HEK293T (cell line): ENCODE data around the gene HIF3A.
"Not testable (repeated sequence)": the region's sequence is repeated elsewhere in the genome, so short reads cannot be mapped to it uniquely, and the experiment has no call there.

Experiments used
- ELF4 ChIP-seq: fragments of 450-650 bp; IDR thresholded peaks from 2 replicates; pipeline ENCODE4 v1.6.1; 2017; ENCODE audit warnings: antibody characterized with exemption
- FOXA1 ChIP-seq: fragments of 450-650 bp; IDR thresholded peaks from 2 replicates; pipeline ENCODE4 v1.6.1; 2016; ENCODE audit warnings: mild to moderate bottlenecking
- FOXK2 ChIP-seq: fragments of 450-650 bp; IDR thresholded peaks from 2 replicates; pipeline ENCODE4 v1.6.1; 2016; ENCODE audit warnings: mild to moderate bottlenecking
- HDGF ChIP-seq: fragments of 450-650 bp; IDR thresholded peaks from 2 replicates; pipeline ENCODE4 v1.6.1; 2017; ENCODE audit warnings: antibody characterized with exemption, borderline replicate concordance
- LEF1 ChIP-seq: fragments of 450-650 bp; IDR thresholded peaks from 2 replicates; pipeline ENCODE4 v1.6.1; 2017; ENCODE audit warnings: mild to moderate bottlenecking, borderline replicate concordance
- ZNF384 ChIP-seq: fragments of 450-650 bp; IDR thresholded peaks from 2 replicates; pipeline ENCODE4 v1.6.1; 2016

DNA sequence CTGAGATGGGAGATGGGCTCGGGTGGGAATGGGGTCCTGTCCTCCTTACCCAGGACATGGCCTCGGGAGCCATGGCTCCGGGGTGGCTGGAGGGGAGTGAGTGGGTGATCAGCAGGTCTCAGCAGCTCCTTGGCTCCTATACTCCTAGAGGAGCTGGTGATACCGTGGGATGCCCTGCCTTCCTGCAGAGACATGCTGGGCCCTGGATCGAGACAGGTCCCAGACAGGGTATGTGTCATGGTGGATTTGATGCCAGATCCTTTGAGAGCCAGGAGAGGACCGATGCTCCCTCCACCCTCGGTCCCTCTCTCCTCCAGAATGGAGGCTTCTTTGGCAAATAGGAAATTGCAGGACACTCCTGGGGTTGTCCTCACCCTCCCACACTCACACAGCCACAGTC lies 35.3 kb upstream of the HIF3A start:
- not testable (repeated sequence) for TF ChIP-seq LEF1, FOXA1, HDGF, ELF4, ZNF384, FOXK2
